ENCODE measurements around the gene IL7R.

The IL7R gene, protein sequence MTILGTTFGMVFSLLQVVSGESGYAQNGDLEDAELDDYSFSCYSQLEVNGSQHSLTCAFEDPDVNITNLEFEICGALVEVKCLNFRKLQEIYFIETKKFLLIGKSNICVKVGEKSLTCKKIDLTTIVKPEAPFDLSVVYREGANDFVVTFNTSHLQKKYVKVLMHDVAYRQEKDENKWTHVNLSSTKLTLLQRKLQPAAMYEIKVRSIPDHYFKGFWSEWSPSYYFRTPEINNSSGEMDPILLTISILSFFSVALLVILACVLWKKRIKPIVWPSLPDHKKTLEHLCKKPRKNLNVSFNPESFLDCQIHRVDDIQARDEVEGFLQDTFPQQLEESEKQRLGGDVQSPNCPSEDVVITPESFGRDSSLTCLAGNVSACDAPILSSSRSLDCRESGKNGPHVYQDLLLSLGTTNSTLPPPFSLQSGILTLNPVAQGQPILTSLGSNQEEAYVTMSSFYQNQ

DNA sequence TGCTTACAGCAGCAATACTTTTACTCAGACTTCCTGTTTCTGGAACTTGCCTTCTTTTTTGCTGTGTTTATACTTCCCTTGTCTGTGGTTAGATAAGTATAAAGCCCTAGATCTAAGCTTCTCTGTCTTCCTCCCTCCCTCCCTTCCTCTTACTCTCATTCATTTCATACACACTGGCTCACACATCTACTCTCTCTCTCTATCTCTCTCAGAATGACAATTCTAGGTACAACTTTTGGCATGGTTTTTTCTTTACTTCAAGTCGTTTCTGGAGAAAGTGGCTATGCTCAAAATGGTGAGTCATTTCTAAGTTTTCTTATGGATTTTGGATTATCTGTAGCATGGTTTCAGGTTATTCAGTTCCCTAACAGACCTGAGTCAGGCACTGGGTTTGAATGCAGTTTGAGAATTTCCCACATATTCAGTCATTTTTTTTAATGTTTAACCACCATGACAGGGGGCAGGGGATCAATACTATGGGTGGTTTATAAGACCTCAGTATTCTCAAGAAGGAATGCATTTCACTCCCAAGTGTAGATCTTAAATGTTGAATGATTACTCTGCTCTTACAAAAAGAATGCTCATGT lies at the start of gene IL7R:
Gene IL7R, plus strand, starts transcription at position 127 of the 587 bp plus-strand sequence. Its CDS starts 87 bp downstream, at position 214.
- no peaks in the 10 kb centered on the region for H3K27me3 ChIP-seq (replicated peaks; ENCODE audit: control insufficient read depth, insufficient read depth, low read length)
- no peaks in the 10 kb centered on the region for H3K36me3 ChIP-seq (ENCODE audit: control insufficient read depth, insufficient read depth, low read length, severe bottlenecking)
- no peak for DNase-seq (ENCODE audit: low read depth)
- H3K9ac ChIP-seq (ENCODE audit: low read length): peak within 1 kb of the TSS; percentile 27
- peaks cover 42% of the 10 kb centered on the region for H3K4me1 ChIP-seq (ENCODE audit: control insufficient read depth, insufficient read depth, low read length)
- peak within 1 kb of the TSS; percentile 34 for H3K4me3 ChIP-seq (ENCODE audit: low read length)
- no peaks in the 10 kb centered on the region for H3K9me3 ChIP-seq (ENCODE audit: control insufficient read depth, low read length)

DNA sequence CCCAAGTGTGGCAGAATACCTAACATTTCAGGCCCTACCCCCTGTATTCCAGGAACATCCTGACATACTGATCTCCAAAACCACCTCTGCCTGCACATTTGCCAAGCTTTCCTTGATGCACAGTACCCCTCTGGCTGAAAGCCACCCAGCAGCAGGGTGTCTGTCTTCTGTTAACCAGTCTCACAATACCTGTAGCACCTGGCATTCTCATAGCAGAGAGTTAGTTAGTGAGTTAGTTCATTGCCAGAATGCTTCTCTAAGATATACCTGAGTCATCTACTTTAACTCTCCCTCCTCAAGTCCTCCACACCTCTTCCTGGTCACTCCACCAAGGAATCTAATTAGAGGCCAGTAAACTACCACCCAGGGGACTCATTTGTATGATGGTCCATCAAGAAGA lies 46.1 kb upstream of the IL7R start:
- Histone ChIP-seq H3K4me3 (ENCODE audit: low read length) (no peak overlapping the region), H3K27me3 (replicated peaks; ENCODE audit: control insufficient read depth, insufficient read depth, low read length) (no peaks in the 10 kb centered on the region), H3K9ac (ENCODE audit: low read length) (no peak overlapping the region), H3K9me3 (ENCODE audit: control insufficient read depth, low read length) (no peaks in the 10 kb centered on the region), H3K36me3 (ENCODE audit: control insufficient read depth, insufficient read depth, low read length, severe bottlenecking) (no peaks in the 10 kb centered on the region), H3K4me1 (ENCODE audit: control insufficient read depth, insufficient read depth, low read length) (no peaks in the 10 kb centered on the region)
- no peak for DNase-seq (ENCODE audit: low read depth)

DNA sequence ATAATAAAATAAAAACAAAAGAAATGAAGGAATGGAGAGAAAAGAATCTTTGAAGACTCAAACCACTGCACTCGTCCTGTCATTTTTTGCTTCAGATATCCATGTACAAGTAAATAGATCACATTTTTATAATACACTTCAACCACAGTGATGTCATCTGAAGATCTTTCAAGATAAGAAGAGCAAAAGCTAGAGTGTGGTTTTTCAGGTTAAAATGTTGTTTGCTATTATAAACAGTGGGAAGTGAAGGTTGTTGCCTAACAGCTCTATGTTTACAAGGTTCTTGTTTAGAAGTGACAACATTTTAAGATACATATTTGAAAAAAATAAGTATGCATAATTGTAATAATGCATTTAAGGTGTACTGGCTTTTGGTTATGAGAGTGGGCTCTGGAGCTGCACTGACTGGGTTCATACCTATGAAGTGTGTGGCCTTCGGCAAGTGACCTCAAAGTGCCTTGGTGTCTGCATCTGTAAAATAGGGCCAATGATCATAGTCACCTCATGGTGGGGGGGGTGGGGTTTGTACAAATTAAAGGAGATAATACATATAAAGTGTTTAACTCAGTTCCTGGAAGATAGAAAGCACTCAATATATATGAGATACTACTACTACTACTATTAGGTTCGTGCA lies 45.5 kb upstream of the IL7R start:
- DNase-seq (ENCODE audit: low read depth): peak; percentile 39

DNA sequence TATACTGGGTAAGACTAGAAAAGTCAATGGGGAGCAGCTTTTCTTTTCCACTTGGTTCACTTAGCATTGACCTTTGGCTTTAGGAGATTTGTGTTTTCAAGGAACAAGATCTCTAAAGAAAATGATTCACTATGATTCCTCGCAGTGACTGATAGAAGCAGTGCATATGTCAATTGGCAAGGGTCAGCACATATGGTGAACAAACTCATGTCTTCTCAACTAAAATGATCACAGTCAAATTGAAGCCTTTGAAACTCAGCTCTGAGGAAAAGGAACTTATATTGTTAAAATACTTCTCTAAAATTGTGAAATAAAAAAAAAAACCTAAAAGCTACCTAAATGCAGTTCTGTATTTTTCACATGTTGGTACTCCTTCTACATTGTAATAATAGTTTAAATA lies 43.2 kb upstream of the IL7R start:
- Histone ChIP-seq H3K9me3 (ENCODE audit: control insufficient read depth, low read length) (no peaks in the 10 kb centered on the region), H3K9ac (ENCODE audit: low read length) (no peak overlapping the region), H3K36me3 (ENCODE audit: control insufficient read depth, insufficient read depth, low read length, severe bottlenecking) (no peaks in the 10 kb centered on the region), H3K4me3 (ENCODE audit: low read length) (no peak overlapping the region), H3K27me3 (replicated peaks; ENCODE audit: control insufficient read depth, insufficient read depth, low read length) (no peaks in the 10 kb centered on the region), H3K4me1 (ENCODE audit: control insufficient read depth, insufficient read depth, low read length) (no peaks in the 10 kb centered on the region)
- DNase-seq (ENCODE audit: low read depth): no peak

More for the DNA sequence above, 45.5 kb upstream of the IL7R start:
- H3K4me3 ChIP-seq (ENCODE audit: low read length): no peak overlapping the region
- H3K27me3 ChIP-seq (replicated peaks; ENCODE audit: control insufficient read depth, insufficient read depth, low read length): no peaks in the 10 kb centered on the region
- no peaks in the 10 kb centered on the region for H3K9me3 ChIP-seq (ENCODE audit: control insufficient read depth, low read length)
- no peaks in the 10 kb centered on the region for H3K36me3 ChIP-seq (ENCODE audit: control insufficient read depth, insufficient read depth, low read length, severe bottlenecking)
- H3K4me1 ChIP-seq (ENCODE audit: control insufficient read depth, insufficient read depth, low read length): no peaks in the 10 kb centered on the region
- H3K9ac ChIP-seq (ENCODE audit: low read length): no peak overlapping the region

DNA sequence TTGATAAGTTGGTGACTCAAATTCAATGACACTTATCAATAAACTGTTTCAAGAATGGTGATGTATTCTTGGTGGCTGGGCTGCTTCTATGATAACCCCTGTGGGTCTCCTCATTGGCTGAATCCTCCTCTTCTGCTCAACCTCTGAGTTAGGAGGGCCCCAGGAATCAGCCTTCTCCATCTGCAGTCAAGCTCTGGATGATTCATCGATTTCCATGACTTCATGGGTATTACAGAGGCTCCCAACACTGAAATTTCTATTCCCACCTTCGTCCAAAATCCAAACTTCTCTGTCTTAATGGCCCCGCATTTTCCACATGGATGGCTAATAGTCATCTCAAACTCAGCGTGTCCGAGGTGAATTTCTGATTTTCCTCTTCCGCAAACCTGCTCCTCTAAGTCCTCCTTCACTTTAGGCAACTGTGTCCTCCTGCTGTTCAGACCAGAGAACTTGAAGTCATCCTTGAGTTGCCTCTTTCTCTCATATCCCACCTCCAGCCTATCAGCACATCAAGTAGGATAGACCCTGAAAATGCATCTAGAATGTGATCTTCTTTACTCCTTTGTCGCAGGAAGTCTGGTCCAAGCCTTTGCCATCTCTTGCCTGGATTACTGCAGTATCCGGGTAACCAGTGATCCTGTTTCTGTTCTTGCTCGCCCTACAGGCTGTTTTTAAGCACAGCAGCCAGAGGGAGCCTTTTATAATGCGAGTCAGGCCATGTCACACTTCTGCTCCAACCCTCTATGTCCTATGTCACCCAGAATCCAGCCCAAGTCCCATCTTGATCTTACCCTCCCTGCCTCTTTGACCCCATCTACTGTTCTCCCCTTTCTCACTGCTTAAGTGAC lies 41.4 kb upstream of the IL7R start:
- Histone ChIP-seq H3K4me1 (ENCODE audit: control insufficient read depth, insufficient read depth, low read length) (no peaks in the 10 kb centered on the region), H3K27me3 (replicated peaks; ENCODE audit: control insufficient read depth, insufficient read depth, low read length) (no peaks in the 10 kb centered on the region), H3K9me3 (ENCODE audit: control insufficient read depth, low read length) (no peaks in the 10 kb centered on the region), H3K9ac (ENCODE audit: low read length) (no peak overlapping the region), H3K4me3 (ENCODE audit: low read length) (no peak overlapping the region), H3K36me3 (ENCODE audit: control insufficient read depth, insufficient read depth, low read length, severe bottlenecking) (no peaks in the 10 kb centered on the region)
- DNase-seq (ENCODE audit: low read depth): peak; percentile 57

DNA sequence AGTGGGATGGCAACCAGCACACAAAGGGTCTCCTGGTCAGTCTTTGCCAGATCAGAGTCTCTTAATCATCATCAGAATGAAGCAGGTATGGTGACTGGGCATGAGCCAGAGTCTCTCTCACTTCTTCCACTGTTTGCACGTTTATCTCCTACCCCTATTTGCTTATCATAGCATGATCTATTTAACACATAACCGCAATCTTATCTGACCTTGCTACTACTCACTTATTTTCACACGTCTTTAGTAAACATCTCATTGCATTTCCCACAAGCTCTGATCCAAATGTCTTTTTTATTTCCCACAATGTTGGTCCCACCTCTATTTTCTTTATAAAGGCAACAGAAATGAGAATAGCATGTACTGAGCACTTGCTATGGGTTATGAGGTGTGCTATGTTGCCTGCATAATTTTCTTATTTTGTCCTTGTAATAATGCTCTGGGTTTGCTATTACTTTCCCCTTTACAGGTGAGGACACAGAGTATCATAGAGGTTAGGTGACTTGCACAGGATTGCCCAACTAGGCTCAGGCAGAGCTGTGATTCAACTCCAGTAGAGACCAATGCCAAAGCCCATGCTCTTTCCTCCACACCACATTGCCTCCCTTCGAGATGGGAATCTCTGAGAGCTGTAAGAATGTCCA lies 39.7 kb upstream of the IL7R start:
- H3K4me1 ChIP-seq (ENCODE audit: control insufficient read depth, insufficient read depth, low read length): no peaks in the 10 kb centered on the region
- H3K27me3 ChIP-seq (replicated peaks; ENCODE audit: control insufficient read depth, insufficient read depth, low read length): no peaks in the 10 kb centered on the region
- H3K4me3 ChIP-seq (ENCODE audit: low read length): no peak overlapping the region
- no peaks in the 10 kb centered on the region for H3K9me3 ChIP-seq (ENCODE audit: control insufficient read depth, low read length)
- H3K9ac ChIP-seq (ENCODE audit: low read length): no peak overlapping the region
- no peak for DNase-seq (ENCODE audit: low read depth)
- H3K36me3 ChIP-seq (ENCODE audit: control insufficient read depth, insufficient read depth, low read length, severe bottlenecking): no peaks in the 10 kb centered on the region

DNA sequence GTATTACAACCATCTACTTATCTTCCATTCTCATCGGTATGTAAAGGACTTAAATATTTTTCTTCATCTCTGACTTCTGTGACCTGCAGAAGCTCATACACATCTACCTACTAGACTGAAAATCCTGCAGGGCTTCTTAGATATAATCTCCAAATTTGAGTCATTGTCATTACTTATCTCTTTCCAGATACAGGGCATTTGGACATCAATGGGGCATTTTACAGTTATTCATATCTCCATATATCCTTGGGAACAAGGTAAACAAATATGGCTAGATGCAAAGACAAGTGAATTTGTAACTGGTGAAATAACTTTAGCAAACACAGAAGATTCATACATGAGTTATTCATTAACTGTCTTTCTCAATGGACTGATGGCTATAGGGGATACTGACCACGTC lies 37.7 kb upstream of the IL7R start:
- H3K27me3 ChIP-seq (replicated peaks; ENCODE audit: control insufficient read depth, insufficient read depth, low read length): peaks cover 7% of the 10 kb centered on the region
- no peaks in the 10 kb centered on the region for H3K36me3 ChIP-seq (ENCODE audit: control insufficient read depth, insufficient read depth, low read length, severe bottlenecking)
- no peaks in the 10 kb centered on the region for H3K4me1 ChIP-seq (ENCODE audit: control insufficient read depth, insufficient read depth, low read length)
- H3K4me3 ChIP-seq (ENCODE audit: low read length): no peak overlapping the region
- no peaks in the 10 kb centered on the region for H3K9me3 ChIP-seq (ENCODE audit: control insufficient read depth, low read length)
- H3K9ac ChIP-seq (ENCODE audit: low read length): no peak overlapping the region
- DNase-seq (ENCODE audit: low read depth): no peak

DNA sequence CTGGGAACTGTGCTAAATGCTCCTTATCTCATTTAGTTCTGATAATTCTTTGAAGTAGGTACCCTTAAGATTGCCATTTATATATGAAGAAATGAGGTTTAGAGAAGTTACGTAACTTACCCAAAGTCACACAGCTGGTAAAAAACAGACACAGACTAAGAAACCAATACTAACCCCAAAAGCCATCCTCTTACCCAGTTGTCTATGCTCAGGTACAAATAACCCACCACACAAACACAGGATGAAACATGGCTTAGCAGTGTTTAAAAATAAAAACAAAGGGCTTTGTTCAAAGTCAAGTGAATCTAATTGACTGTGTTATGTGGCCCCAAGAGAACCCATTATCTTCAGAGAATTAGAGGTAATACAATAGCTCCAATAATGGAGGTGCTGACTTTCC lies 37.0 kb upstream of the IL7R start:
- Histone ChIP-seq H3K9me3 (ENCODE audit: control insufficient read depth, low read length) (no peaks in the 10 kb centered on the region), H3K4me3 (ENCODE audit: low read length) (no peak overlapping the region), H3K9ac (ENCODE audit: low read length) (no peak overlapping the region), H3K4me1 (ENCODE audit: control insufficient read depth, insufficient read depth, low read length) (no peaks in the 10 kb centered on the region), H3K27me3 (replicated peaks; ENCODE audit: control insufficient read depth, insufficient read depth, low read length) (peaks cover 7% of the 10 kb centered on the region), H3K36me3 (ENCODE audit: control insufficient read depth, insufficient read depth, low read length, severe bottlenecking) (no peaks in the 10 kb centered on the region)
- no peak for DNase-seq (ENCODE audit: low read depth)

DNA sequence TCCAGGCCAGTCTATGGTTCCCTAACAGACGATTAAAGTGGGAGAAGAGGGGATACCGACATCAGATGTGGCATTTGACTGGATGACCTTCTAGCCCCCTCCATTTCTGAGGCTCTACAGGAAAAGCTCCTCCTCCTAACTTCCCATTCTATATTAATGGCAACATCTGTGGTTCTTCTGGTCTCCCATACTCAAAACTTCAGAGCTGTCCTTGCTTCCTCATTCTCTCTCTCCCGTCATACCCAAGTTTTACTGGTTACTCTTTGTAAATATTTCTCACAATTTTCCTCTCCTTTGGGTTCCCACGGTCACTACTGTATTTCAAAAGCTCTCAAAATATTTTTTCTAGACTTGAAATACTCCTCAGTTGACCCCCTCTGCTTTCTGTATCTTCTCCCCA lies 36.0 kb upstream of the IL7R start:
- H3K4me1 ChIP-seq (ENCODE audit: control insufficient read depth, insufficient read depth, low read length): no peaks in the 10 kb centered on the region
- no peak for DNase-seq (ENCODE audit: low read depth)
- H3K4me3 ChIP-seq (ENCODE audit: low read length): no peak overlapping the region
- no peaks in the 10 kb centered on the region for H3K36me3 ChIP-seq (ENCODE audit: control insufficient read depth, insufficient read depth, low read length, severe bottlenecking)
- H3K27me3 ChIP-seq (replicated peaks; ENCODE audit: control insufficient read depth, insufficient read depth, low read length): peaks cover 7% of the 10 kb centered on the region
- no peaks in the 10 kb centered on the region for H3K9me3 ChIP-seq (ENCODE audit: control insufficient read depth, low read length)
- no peak overlapping the region for H3K9ac ChIP-seq (ENCODE audit: low read length)

DNA sequence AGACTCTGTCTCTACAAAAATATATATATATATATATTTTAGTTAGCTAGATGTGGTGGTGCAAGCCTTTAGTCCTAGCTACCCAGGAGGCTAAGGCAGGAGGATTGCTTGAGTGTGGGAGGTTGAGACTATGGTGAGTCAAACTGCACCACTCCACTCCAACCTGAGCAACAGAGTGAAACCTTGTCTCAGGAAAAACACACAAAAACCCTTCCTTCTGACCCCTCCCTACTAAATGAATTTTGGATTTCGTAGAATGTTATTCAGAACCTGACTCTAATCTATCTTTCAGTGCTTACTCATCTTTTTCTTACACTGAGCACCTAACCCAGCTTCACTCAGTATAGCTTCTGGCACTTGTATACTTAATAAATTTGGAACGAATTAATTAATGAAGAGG lies 35.2 kb upstream of the IL7R start:
- H3K4me3 ChIP-seq (ENCODE audit: low read length): no peak overlapping the region
- H3K9ac ChIP-seq (ENCODE audit: low read length): no peak overlapping the region
- H3K36me3 ChIP-seq (ENCODE audit: control insufficient read depth, insufficient read depth, low read length, severe bottlenecking): no peaks in the 10 kb centered on the region
- DNase-seq (ENCODE audit: low read depth): no peak
- H3K4me1 ChIP-seq (ENCODE audit: control insufficient read depth, insufficient read depth, low read length): no peaks in the 10 kb centered on the region
- H3K27me3 ChIP-seq (replicated peaks; ENCODE audit: control insufficient read depth, insufficient read depth, low read length): peaks cover 7% of the 10 kb centered on the region
- no peaks in the 10 kb centered on the region for H3K9me3 ChIP-seq (ENCODE audit: control insufficient read depth, low read length)
